T-helper 17 cell (primary cell): Measurements from ENCODE around the gene CDA. TPM values are rescaled to one million over a fixed set of nuclear protein-coding genes. Genes with fewer than 3 reads are reported as not detected.

ENCODE experiments used
- ATAC-seq: fragments of 150-1000 bp; cut with Tn5 transposase; 2 replicates; pipeline ENCODE4 v1.10.0; 2021; ENCODE audit warnings: mild to moderate bottlenecking, moderate library complexity
- DNase-seq, 3 donors: peaks; one replicate each; pipeline versions ENCODE4 v3.0.0 to v3.0.0-alpha.2; 2020 to 2021
- H3K9me3 ChIP-seq: one replicate; pipeline ENCODE4 v1.7.0; 2013; ENCODE audit warnings: low read length, mild to moderate bottlenecking; ENCODE audit not compliant: control insufficient read depth, poor library complexity, severe bottlenecking
- H3K27ac Mint-ChIP-seq: one replicate; pipeline ENCODE4 v1.8.0; 2022; ENCODE audit warnings: mild to moderate bottlenecking, moderate library complexity, mixed read lengths
- H3K27me3 Mint-ChIP-seq: one replicate; pipeline ENCODE4 v1.8.0; 2022; ENCODE audit warnings: mixed read lengths
- H3K36me3 Mint-ChIP-seq: one replicate; pipeline ENCODE4 v1.8.0; 2022; ENCODE audit warnings: low read depth, mixed read lengths
- H3K4me1 Mint-ChIP-seq: one replicate; pipeline ENCODE4 v1.8.0; 2022; ENCODE audit warnings: mild to moderate bottlenecking, mixed read lengths
- H3K4me3 Mint-ChIP-seq: one replicate; pipeline ENCODE4 v1.8.0; 2022; ENCODE audit warnings: mild to moderate bottlenecking, moderate library complexity, mixed read lengths
- total RNA-seq, 4 donors: library from RNA in 2 of 4; stranded (reverse) in 2 of 4; gene quantifications; one replicate each; pipeline ENCODE4 v1.2.3 and lab custom pipeline; 2022 to 2026

Gene CDA
- total RNA-seq: 1 to 10 TPM in 1 of 2 donors, not detected in 1; 1.1 TPM
- total RNA-seq (lab: John Stamatoyannopoulos, UW): 0 to 0.12 reads per million in 2 donors

DNA sequence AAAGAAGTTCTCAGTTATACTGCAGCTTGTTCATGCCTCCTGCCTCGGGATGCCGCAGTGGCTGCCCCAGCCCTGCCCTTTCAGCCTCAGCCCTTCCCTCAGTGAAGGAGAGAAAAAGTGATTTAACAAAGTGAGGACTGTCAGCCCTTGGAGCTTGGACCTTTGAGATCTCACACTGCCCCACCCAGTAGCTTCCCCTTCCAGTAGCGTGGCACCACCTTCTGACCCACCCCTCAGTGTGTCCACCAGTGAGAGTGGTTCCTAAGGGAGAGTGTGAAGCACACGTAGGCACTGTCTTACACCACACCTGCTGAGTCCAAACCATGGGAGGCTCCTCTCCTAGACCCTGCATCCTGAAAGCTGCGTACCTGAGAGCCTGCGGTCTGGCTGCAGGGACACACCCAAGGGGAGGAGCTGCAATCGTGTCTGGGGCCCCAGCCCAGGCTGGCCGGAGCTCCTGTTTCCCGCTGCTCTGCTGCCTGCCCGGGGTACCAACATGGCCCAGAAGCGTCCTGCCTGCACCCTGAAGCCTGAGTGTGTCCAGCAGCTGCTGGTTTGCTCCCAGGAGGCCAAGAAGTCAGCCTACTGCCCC lies at the start of gene CDA:
CDA (plus strand) TSS at position 464 of the 592 bp plus-strand sequence; CDS start at position 497, 33 bp downstream.
- H3K9me3 ChIP-seq: no peaks in the 10 kb centered on the region
- DNase-seq: no peak
- no peak within 1 kb of the TSS for H3K27ac Mint-ChIP-seq
- peaks cover 2% of the 10 kb centered on the region for H3K4me1 Mint-ChIP-seq
- H3K36me3 Mint-ChIP-seq: peaks cover 9% of the 10 kb centered on the region
- H3K27me3 Mint-ChIP-seq: peaks cover 69% of the 10 kb centered on the region
- no peak within 1 kb of the TSS for H3K4me3 Mint-ChIP-seq
- no peak for ATAC-seq

DNA sequence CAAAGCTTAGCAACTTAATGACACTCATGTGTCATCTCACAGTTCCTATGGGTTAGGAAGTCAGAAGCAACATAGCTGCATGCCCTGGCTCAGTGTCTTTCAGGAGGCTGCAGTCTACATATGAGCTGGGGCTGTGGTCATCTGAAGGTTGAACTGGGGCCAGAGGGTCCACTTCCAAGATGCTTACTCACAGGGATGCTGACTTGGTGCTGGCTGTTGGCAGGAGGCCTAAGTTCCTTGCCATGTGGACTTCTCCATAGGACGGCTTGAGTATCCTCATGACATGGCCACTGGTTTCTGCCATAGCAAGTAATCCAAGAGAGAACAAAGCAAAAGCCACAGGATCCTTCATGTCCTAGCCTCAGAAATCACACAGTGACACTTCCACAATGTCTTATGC lies 48.6 kb upstream of the CDA start:
- DNase-seq: no peak
- Mint-ChIP-seq H3K27me3 (peaks cover 73% of the 10 kb centered on the region), H3K4me1 (peaks cover 2% of the 10 kb centered on the region), H3K36me3 (peaks cover 4% of the 10 kb centered on the region), H3K27ac (no peak overlapping the region), H3K4me3 (no peak overlapping the region)
- no peak for ATAC-seq
- no peaks in the 10 kb centered on the region for H3K9me3 ChIP-seq

DNA sequence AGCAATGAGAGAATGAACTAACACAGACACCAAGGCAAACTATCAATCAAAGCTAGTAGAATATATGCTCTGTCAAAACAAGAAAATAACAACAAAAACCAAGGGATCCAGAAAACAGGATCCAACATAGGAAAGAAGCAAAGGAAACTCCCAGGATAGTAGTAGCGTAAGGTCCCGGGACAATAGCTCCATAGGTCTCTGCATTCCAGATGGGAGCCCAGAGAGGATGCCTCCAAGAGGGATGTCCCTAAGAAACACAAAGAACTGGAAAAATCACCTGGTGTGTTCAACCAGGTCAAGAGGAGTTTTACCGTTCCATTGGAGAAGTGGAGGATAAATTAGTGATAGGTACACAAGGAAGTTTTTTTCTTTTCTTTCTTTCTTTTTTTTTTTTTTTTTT lies 42.3 kb upstream of the CDA start:
- Mint-ChIP-seq H3K27me3 (peaks cover 67% of the 10 kb centered on the region), H3K27ac (no peak overlapping the region), H3K36me3 (no peaks in the 10 kb centered on the region), H3K4me1 (no peaks in the 10 kb centered on the region), H3K4me3 (no peak overlapping the region)
- H3K9me3 ChIP-seq: no peaks in the 10 kb centered on the region
- no peak for ATAC-seq
- no peak for DNase-seq

- Mint-ChIP-seq H3K27ac (no peak overlapping the region), H3K4me3 (no peak overlapping the region), H3K27me3 (peaks cover 52% of the 10 kb centered on the region), H3K36me3 (no peaks in the 10 kb centered on the region), H3K4me1 (peaks cover 3% of the 10 kb centered on the region)
- no peak for DNase-seq
- no peak for ATAC-seq
- H3K9me3 ChIP-seq: no peaks in the 10 kb centered on the region
These were observed 37.7 kb upstream of the CDA start for GRCh38 chr1:20551161-20551560.

DNA sequence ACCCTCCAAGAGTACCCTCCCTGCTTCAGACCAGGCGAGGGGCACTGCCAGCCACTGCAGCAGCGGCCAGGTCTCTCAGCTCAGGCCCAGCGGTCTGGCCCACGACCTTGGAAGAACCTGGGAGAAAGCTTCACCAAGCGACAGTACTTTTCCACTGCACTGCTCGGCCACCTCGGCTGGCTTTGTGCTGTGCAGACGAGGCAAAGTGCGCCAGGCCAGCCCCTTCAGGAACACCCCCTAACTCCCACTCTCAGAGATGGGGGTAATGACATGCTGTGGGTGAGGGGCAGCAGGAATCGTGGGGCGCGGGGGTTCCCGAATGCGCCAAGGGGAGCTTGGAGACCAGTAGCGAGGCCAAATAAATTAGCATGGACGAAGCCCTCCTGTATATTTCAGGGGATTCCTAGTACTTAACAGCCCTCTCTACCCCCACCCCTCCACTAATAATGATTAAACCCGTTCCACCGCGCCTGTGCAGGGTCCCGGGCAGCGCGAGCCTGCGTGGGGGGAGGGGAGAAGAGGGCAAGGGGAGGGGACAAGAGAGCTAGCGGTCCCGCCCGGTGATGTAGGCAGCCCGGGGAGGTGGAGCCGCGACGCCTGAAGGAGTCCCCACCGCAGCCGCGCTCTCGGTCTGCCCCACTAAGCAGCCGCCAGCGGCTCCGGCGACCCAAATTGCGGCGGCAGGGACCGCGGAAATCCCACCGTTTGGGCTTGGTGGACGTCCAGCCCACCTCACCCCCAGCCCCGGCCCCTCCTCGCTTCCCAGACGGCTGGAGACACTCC lies 36.8 kb upstream of the CDA start, which contains the start of gene FAM43B:
FAM43B (plus strand) TSS at position 629 of the 783 bp plus-strand sequence. CDS start 401 bp downstream, outside the sequence.
- ATAC-seq: no peak
- no peaks in the 10 kb centered on the region for H3K9me3 ChIP-seq
- no peaks in the 10 kb centered on the region for H3K36me3 Mint-ChIP-seq
- no peak within 1 kb of the TSS for H3K27ac Mint-ChIP-seq
- H3K4me3 Mint-ChIP-seq: peak within 1 kb of the TSS; percentile 3
- no peak for DNase-seq
- peaks cover 3% of the 10 kb centered on the region for H3K4me1 Mint-ChIP-seq
- H3K27me3 Mint-ChIP-seq: peaks cover 44% of the 10 kb centered on the region

DNA sequence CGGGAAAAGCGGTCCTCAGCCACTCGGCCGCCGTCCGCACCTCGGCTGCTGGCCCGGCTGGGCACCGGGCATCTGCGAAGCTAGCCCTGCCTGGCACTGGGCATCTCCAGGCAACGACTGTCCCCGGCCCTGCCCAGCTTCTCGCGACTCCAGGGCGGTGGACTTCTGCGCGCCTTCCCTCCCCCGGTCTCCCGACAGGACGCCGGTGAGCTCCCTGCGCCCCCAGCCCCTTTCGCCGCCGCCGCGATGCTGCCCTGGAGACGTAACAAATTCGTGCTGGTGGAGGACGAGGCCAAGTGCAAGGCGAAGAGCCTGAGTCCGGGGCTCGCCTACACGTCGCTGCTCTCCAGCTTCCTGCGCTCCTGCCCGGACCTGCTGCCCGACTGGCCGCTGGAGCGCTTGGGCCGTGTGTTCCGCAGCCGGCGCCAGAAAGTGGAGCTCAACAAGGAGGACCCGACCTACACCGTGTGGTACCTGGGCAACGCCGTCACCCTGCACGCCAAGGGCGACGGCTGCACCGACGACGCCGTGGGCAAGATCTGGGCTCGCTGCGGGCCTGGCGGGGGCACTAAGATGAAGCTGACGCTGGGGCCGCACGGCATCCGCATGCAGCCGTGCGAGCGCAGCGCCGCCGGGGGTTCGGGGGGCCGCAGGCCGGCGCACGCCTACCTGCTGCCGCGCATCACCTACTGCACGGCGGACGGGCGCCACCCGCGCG lies 36.0 kb upstream of the CDA start:
- no peaks in the 10 kb centered on the region for H3K36me3 Mint-ChIP-seq
- H3K4me1 Mint-ChIP-seq: peaks cover 3% of the 10 kb centered on the region
- peaks cover 38% of the 10 kb centered on the region for H3K27me3 Mint-ChIP-seq
- H3K9me3 ChIP-seq: no peaks in the 10 kb centered on the region
- no peak for DNase-seq
- ATAC-seq: no peak
- no peak overlapping the region for H3K27ac Mint-ChIP-seq
- peak overlapping the region; percentile 3 for H3K4me3 Mint-ChIP-seq

- peak overlapping the region; percentile 32 for H3K27ac Mint-ChIP-seq
- no peak for ATAC-seq
- no peaks in the 10 kb centered on the region for H3K9me3 ChIP-seq
- peaks cover 26% of the 10 kb centered on the region for H3K27me3 Mint-ChIP-seq
- H3K36me3 Mint-ChIP-seq: no peaks in the 10 kb centered on the region
- H3K4me3 Mint-ChIP-seq: no peak overlapping the region
- H3K4me1 Mint-ChIP-seq: peaks cover 3% of the 10 kb centered on the region
- DNase-seq: no peak
These were observed 33.7 kb upstream of the CDA start for GRCh38 chr1:20555025-20555757.

GRCh38 chr1:20555758-20556120 lies 33.2 kb upstream of the CDA start:
- Mint-ChIP-seq H3K27me3 (peaks cover 31% of the 10 kb centered on the region), H3K36me3 (no peaks in the 10 kb centered on the region), H3K4me3 (no peak overlapping the region), H3K27ac (no peak overlapping the region), H3K4me1 (peaks cover 3% of the 10 kb centered on the region)
- H3K9me3 ChIP-seq: no peaks in the 10 kb centered on the region
- DNase-seq: no peak
- ATAC-seq: no peak

DNA sequence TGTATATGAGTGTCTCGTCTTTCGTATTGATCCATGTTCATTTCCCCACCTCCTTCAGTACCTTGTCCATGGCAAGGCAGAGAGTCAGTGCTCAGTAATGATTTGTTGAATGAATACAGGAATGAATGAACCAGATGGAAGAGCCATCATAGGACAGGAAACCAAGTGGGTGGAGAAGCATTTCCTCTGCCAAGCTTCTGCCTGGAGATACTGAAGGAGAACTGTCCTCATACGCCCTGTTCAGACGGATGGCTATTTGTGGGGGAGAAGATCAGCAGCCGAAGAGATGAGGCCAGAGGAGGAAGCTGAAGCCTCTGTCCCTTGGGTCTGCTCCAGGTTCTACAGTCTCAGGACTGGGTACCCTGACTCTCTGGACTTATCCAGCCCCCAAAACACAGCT lies 30.7 kb upstream of the CDA start:
- no peak overlapping the region for H3K4me3 Mint-ChIP-seq
- peaks cover 3% of the 10 kb centered on the region for H3K4me1 Mint-ChIP-seq
- no peaks in the 10 kb centered on the region for H3K36me3 Mint-ChIP-seq
- DNase-seq (no peak), ATAC-seq (no peak)
- no peak overlapping the region for H3K27ac Mint-ChIP-seq
- H3K9me3 ChIP-seq: no peaks in the 10 kb centered on the region
- peaks cover 46% of the 10 kb centered on the region for H3K27me3 Mint-ChIP-seq

DNA sequence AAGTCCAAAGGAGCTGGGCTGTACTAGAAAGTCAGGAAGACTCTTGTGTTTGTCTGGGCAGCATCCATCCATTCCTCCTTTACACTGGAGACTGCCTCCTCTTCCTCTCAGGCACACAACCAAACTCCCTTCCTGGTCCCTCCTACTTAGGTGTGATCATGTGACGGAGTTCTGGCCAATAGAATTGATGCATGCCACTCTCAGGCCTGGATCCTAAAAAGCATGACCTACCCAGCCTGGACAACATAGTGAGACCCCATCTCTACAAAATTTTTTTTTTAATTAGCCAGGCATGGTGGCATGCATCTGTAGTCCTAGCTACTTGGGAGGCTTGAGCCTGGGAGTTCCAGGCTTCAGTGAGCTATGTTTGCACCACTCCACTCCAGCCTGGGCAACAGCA lies 27.9 kb upstream of the CDA start:
- DNase-seq (no peak), ATAC-seq (no peak)
- no peaks in the 10 kb centered on the region for H3K4me1 Mint-ChIP-seq
- H3K36me3 Mint-ChIP-seq: no peaks in the 10 kb centered on the region
- peaks cover 51% of the 10 kb centered on the region for H3K27me3 Mint-ChIP-seq
- no peak overlapping the region for H3K27ac Mint-ChIP-seq
- no peak overlapping the region for H3K4me3 Mint-ChIP-seq
- no peaks in the 10 kb centered on the region for H3K9me3 ChIP-seq

GRCh38 chr1:20565234-20565633 lies 23.7 kb upstream of the CDA start:
- no peaks in the 10 kb centered on the region for H3K36me3 Mint-ChIP-seq
- H3K27me3 Mint-ChIP-seq: peaks cover 71% of the 10 kb centered on the region
- H3K9me3 ChIP-seq: no peaks in the 10 kb centered on the region
- H3K4me1 Mint-ChIP-seq: no peaks in the 10 kb centered on the region
- no peak overlapping the region for H3K4me3 Mint-ChIP-seq
- H3K27ac Mint-ChIP-seq: no peak overlapping the region
- no peak for ATAC-seq
- no peak for DNase-seq

DNA sequence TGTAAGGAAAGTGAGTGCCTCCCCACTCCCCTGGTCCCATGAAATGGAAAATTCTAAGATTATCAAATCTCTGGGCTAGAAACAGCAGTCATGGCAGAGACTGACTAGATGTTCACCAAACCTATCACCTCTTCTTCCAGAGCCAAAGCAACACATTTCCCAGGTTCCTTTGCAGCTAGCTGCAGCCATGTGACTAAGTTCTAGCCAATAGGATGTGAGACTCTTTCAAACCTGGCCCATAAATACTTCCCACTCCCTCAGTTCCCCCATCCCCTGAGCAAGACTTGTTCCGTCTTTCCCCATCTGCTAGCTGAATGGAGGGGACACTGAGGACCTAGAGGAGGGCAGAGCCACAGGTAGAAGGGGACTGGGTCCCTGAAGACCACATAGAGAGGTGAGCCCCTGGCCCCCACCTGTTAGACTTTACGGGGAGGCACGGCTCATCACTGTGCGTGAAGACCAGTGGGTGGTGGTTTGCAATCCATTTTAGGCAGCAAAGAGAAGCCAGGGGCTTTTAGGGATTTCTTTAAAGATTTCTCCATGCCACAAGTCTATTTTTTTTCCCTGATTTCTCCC lies 19.3 kb upstream of the CDA start:
- no peaks in the 10 kb centered on the region for H3K9me3 ChIP-seq
- Mint-ChIP-seq H3K27ac (no peak overlapping the region), H3K4me3 (no peak overlapping the region), H3K4me1 (peaks cover 7% of the 10 kb centered on the region), H3K36me3 (peaks cover 4% of the 10 kb centered on the region), H3K27me3 (peaks cover 68% of the 10 kb centered on the region)
- no peak for ATAC-seq
- DNase-seq: no peak
